HL-60 (cell line): ENCODE data around the gene PPL.

ENCODE experiments used
- DNase-seq, 2 experiments: peaks; one replicate each; pipeline ENCODE4 v3.0.0-alpha.2; 2010 to 2020; ENCODE audit warnings: low read depth in 1 of 2, low spot score in 1 of 2
- H3K27ac ChIP-seq: fragments of 250-450 bp; sonication (Bioruptor Pico); replicated peaks from 2 replicates; pipeline ENCODE4 v1.5.1; 2020; ENCODE audit warnings: mild to moderate bottlenecking, moderate library complexity
- H3K27me3 ChIP-seq: fragments of 250-450 bp; sonication (Bioruptor Pico); 2 replicates; pipeline ENCODE4 v1.5.1; 2021; ENCODE audit warnings: mild to moderate bottlenecking, moderate library complexity; ENCODE audit not compliant: insufficient read depth, poor library complexity, severe bottlenecking
- H3K4me3 ChIP-seq: replicated peaks from 2 replicates; pipeline ENCODE4 v1.5.1; 2011; ENCODE audit warnings: mild to moderate bottlenecking, control low read depth, low read length; ENCODE audit not compliant: insufficient read depth
- CTCF ChIP-seq: IDR thresholded peaks from one replicate; pipeline ENCODE4 v1.5.1; 2011; ENCODE audit warnings: low read length, control low read depth, inconsistent platforms; ENCODE audit not compliant: insufficient read depth
- GABPA ChIP-seq: IDR thresholded peaks from 2 replicates; pipeline ENCODE4 v1.6.1; 2012; ENCODE audit warnings: low read depth
- POLR2AphosphoS5 ChIP-seq: IDR thresholded peaks from 2 replicates; pipeline ENCODE4 v1.6.1; 2012; ENCODE audit warnings: low read depth
- REST ChIP-seq: IDR thresholded peaks from 2 replicates; pipeline ENCODE4 v1.6.1; 2012; ENCODE audit warnings: low read depth; ENCODE audit not compliant: insufficient replicate concordance
- SPI1 ChIP-seq: IDR thresholded peaks from 2 replicates; pipeline ENCODE4 v1.6.1; 2012; ENCODE audit warnings: low read depth, mild to moderate bottlenecking, borderline replicate concordance

PPL gene

GRCh38 chr16:4920826-4921225 is 16.1 kb downstream of the PPL start:
- no peak for DNase-seq
- Histone ChIP-seq H3K27ac (no peak overlapping the region), H3K27me3 (no peaks in the 10 kb centered on the region), H3K4me3 (no peak overlapping the region)
- no peak for TF ChIP-seq POLR2AphosphoS5
- no peak for TF ChIP-seq CTCF
- TF ChIP-seq SPI1: no peak
- no peak for TF ChIP-seq GABPA
- no peak for TF ChIP-seq REST

DNA sequence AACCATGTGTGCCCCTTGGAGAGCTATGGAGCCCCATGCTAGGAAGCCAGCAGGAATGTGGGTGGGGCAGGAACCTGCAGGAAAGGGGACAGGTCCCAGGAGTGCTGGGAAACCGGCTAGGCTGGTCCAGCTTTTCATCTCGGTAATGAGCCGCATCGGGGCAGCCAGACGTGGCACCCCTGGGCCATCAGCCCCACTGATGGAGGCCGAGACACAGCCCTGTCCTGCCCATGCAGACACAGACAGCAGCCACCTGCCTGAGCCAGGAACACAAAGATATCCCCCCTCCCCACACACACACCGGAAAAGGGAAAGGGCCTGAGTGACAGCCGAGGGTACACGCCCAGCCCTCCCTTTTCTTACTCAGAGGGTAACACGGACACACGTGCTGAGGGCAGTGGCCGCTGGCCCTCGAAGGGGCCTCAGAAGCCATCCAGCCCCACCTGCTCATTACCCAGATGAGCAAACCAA is 18.1 kb downstream of the PPL start:
- no peak for TF ChIP-seq SPI1
- TF ChIP-seq POLR2AphosphoS5: no peak
- no peaks in the 10 kb centered on the region for H3K27me3 ChIP-seq
- no peak for DNase-seq
- H3K27ac ChIP-seq: no peak overlapping the region
- no peak overlapping the region for H3K4me3 ChIP-seq

DNA sequence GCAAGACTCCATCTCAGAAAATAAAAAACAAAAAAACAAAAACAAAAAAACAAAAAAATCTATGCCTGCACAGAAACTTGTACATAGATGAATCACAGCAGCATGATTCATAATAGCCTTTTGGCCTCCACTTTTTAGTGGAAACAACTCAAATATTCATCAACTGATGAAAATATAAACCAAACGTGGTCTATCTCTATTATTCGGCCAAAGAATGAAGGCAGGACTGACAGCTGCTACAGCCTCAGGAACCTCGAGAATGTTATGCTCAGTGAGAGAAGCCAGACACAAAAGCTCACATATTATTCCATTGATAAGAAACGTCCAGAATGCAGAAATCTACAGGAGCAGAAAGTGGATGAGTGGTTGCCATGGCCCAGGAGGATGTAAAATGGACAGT is 19.8 kb downstream of the PPL start:
- TF ChIP-seq REST: no peak
- no peak for TF ChIP-seq POLR2AphosphoS5
- no peak for TF ChIP-seq CTCF
- no peak for TF ChIP-seq GABPA
- TF ChIP-seq SPI1: no peak
- H3K27ac ChIP-seq: no peak overlapping the region
- H3K27me3 ChIP-seq: no peaks in the 10 kb centered on the region
- no peak overlapping the region for H3K4me3 ChIP-seq
- DNase-seq: no peak

- TF ChIP-seq REST (no peak), SPI1 (no peak), POLR2AphosphoS5 (no peak), GABPA (no peak), CTCF (no peak)
- Histone ChIP-seq H3K4me3 (no peak overlapping the region), H3K27ac (no peak overlapping the region), H3K27me3 (no peaks in the 10 kb centered on the region)
- DNase-seq: no peak
Observed at GRCh38 chr16:4915226-4915761, 21.7 kb downstream of the PPL start.
